Lung microvascular endothelial cell (primary cell): ENCODE measurements around the gene B4GALT2. TPM values are rescaled to one million over a fixed set of nuclear protein-coding genes. Genes with fewer than 3 reads are reported as not detected.

Source experiments
- DNase-seq, 2 donors: peaks; one replicate each; pipeline versions ENCODE4 v3.0.0 to v3.0.0-alpha.2; 2010; ENCODE audit warnings: low read depth in 2 of 2
- total RNA-seq: library from RNA; depleted of rRNA; stranded (reverse); fragments of >200 nt; gene quantifications from 2 replicates; pipeline ENCODE4 v1.2.1, GENCODE V29; 2014

The B4GALT2 gene
- total RNA-seq, 1 donor from 2014 or later, result 41.9 TPM

- peak; percentile 98 for DNase-seq
These were observed 9.1 kb upstream of the B4GALT2 start, which contains the start of gene DPH2 for GRCh38 chr1:43969746-43970466. Gene DPH2, plus strand, starts transcription at chr1:43970010. Its CDS starts 166 bp downstream, at chr1:43970176.

- no peak for DNase-seq
These were observed 8.5 kb upstream of the B4GALT2 start for GRCh38 chr1:43970502-43970901.

- no peak for DNase-seq
These were observed 8.1 kb upstream of the B4GALT2 start for GRCh38 chr1:43970911-43971310.

GRCh38 chr1:43971336-43971980, 7.6 kb upstream of the B4GALT2 start:
- no peak for DNase-seq

- DNase-seq, result no peak
These were observed 5.0 kb upstream of the B4GALT2 start for GRCh38 chr1:43973981-43974442.

- peak; percentile 95 for DNase-seq
These were observed 4.4 kb upstream of the B4GALT2 start, which contains the start of gene ATP6V0B for GRCh38 chr1:43974443-43975248. Gene ATP6V0B, plus strand, starts transcription at chr1:43974960. Its CDS starts 81 bp downstream, at chr1:43975041.

GRCh38 chr1:43975249-43975961, 3.6 kb upstream of the B4GALT2 start:
- peak; percentile 39 to 54 for DNase-seq

DNA sequence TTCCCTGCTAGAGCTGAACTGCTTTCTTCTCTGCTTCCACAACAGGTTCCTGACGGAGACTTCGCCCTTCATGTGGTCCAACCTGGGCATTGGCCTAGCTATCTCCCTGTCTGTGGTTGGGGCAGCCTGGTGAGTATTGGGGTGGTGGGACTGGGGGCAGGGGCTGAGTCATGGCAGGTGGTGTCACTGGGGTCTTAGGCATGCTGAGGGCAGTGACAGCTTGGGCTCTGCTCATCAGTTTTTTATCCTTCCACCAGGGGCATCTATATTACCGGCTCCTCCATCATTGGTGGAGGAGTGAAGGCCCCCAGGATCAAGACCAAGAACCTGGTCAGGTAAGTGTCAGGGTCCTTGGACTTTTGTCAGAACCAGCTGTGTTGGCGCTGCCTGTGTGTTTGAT, 3.0 kb upstream of the B4GALT2 start:
- DNase-seq, result no peak

GRCh38 chr1:43976890-43977289, 2.1 kb upstream of the B4GALT2 start:
- DNase-seq, result no peak

- no peak for DNase-seq
These were observed 1.4 kb upstream of the B4GALT2 start for GRCh38 chr1:43977376-43978263.

DNA sequence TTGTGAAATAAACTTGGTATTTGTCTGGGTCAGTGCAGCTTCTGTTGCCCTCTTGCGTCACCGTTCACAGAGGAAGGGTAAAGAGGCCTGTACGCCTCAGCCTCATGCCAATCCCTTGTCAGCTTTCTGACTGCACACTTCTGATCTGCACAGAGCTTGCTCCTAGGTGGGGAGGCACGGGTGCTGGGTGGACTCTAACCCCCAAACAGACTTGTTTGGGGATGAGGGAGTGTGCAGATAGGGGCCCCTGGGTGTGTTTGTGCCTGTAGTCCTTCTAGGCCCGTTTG, 803 bp upstream of the B4GALT2 start:
- no peak for DNase-seq

- no peak for DNase-seq
These were observed 184 bp downstream of the B4GALT2 start for GRCh38 chr1:43979261-43979527.

DNA sequence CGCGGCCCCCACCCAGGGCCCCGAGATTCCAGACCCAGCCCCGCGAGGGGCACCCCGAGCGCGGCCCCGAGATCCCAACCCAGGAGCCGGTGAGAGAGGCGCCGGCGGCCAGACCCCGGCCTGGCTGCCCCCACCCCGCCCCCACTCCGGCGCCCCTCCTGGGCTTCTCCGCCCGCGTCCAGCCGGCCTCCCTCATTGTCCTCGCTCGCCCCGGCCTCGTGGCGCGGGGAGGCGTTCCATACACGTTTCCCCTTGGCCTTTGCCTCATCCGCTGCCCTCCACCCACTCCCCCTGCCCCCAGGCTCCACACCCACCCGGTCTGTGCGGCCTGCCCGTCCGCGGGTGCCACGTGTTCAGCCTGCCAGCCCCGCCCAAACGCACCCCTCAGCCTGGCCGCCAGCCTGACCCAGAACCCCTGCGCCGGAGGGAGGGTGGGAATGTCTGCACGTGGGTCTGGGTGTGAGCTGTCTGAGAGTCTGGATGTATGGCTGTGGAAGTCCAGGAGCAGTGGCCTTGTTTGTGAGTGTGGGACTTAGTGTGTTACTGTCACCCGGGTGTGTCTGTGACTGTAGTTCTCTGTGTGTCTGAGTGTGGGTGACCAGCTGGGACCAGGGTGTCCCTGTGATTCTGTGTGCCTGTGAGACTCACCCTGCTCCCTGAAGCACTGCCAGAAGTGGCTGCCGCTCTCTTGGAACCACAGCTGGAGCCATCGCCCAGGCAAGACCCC, 681 bp downstream of the B4GALT2 start:
- peak; percentile 37 to 40 for DNase-seq

- DNase-seq, result no peak
These were observed 1.5 kb downstream of the B4GALT2 start for GRCh38 chr1:43980255-43981134.

GRCh38 chr1:43981135-43981491, 2.1 kb downstream of the B4GALT2 start:
- DNase-seq, result no peak

DNA sequence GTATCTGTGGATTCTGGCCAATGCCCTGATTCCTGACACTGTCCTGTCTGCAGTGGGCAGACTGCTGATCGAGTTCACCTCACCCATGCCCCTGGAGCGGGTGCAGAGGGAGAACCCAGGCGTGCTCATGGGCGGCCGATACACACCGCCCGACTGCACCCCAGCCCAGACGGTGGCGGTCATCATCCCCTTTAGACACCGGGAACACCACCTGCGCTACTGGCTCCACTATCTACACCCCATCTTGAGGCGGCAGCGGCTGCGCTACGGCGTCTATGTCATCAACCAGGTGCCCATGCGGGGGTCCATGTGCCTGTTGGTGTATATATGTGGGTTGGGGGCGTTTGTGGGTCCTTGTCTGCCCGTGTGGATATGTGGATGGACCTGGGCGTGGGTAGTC, 2.6 kb downstream of the B4GALT2 start:
- no peak for DNase-seq

DNA sequence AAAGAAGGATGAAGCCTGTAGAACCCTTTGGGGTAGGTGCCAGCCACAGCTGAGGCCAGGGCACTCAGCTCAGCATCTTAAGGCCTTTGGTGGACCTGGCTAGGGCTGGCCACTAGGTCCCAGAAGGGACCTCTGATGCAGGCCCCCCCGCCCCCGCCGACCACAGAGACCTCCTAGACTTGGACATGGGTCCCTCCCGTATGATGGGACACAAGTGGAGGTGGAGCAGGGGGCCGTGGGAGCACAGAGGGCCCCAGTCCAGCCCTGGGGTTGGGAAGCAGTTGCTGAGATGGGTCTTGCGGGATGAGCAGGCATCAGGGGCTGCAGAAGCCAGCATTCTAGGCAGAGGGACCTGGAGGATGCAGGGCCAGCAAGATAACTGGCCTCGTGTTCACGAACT, 3.2 kb downstream of the B4GALT2 start:
- DNase-seq, result no peak

- DNase-seq, result no peak
These were observed 3.8 kb downstream of the B4GALT2 start for GRCh38 chr1:43982808-43983207.

DNA sequence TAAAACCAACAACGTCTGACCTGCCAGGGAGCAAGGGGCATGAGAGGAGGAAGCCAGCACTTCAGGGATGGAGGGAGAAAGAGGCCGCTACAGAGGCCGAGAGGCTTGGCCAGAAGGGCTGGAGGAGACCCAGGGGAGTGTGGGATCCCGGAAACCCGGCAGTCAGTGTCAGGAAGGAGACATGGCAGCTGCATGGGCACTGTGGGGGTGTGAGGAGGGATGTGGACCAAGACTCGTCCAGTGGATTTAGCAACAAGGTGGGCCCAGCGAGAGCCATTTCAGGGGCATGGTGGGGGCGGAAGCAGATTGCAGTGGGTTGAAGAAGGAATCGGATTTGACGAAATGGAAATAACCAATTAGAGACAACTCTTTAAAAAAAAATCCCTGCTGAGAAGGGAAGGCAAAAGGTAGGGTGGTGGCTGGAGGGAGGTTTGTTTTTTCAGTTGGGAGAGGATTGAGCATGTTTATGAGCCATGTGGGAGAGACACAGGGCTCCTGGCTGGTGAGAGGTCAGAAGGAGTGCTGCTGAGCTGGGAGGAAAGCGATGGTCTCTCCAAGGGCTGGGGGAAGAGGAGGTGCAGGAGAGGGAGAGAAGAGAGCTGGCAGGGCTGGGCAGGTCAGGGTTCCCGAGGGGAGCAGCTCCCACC, 4.4 kb downstream of the B4GALT2 start:
- DNase-seq, result no peak
